ENCODE measurements around the gene IFT52. TPM values are rescaled to one million over a fixed set of nuclear protein-coding genes. Genes with fewer than 3 reads are reported as not detected.

The IFT52 gene
- total RNA-seq, 1 donor from 2014 or later = 22.6 TPM

DNA sequence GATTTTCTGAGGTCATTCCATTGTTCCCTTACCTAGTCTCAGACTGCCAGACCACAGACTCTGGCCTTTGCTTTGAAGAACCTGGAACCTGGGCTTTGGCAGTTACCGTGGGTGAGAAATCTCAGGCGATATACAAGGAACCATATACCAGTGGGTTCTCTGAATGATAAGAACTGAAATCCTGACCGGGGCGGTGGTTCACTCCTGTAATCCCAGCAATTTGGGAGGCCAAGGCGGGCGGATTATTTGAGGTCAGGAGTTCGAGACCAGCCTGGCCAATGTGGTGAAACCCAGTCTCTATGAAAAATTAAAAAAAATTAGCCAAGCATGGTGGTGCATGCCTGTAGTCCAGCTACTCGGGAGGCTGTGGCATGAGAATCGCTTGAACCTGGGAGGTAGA, 46.2 kb upstream of the IFT52 start:
- DNase-seq (ENCODE audit: low read depth) (no peak), FAIRE-seq (no peak)
- Histone ChIP-seq H3K4me3 (ENCODE audit: low read depth, low read length) (no peak overlapping the region), H3K27me3 (ENCODE audit: control insufficient read depth, insufficient read depth, low read length) (no peaks in the 10 kb centered on the region), H3K36me3 (ENCODE audit: control insufficient read depth, insufficient read depth, low read length) (peaks cover 2% of the 10 kb centered on the region)
- TF ChIP-seq, protein P1, sequence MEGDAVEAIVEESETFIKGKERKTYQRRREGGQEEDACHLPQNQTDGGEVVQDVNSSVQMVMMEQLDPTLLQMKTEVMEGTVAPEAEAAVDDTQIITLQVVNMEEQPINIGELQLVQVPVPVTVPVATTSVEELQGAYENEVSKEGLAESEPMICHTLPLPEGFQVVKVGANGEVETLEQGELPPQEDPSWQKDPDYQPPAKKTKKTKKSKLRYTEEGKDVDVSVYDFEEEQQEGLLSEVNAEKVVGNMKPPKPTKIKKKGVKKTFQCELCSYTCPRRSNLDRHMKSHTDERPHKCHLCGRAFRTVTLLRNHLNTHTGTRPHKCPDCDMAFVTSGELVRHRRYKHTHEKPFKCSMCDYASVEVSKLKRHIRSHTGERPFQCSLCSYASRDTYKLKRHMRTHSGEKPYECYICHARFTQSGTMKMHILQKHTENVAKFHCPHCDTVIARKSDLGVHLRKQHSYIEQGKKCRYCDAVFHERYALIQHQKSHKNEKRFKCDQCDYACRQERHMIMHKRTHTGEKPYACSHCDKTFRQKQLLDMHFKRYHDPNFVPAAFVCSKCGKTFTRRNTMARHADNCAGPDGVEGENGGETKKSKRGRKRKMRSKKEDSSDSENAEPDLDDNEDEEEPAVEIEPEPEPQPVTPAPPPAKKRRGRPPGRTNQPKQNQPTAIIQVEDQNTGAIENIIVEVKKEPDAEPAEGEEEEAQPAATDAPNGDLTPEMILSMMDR (IDR thresholded peaks at IDR 0.05; ENCODE audit: insufficient read depth, low read length, severe bottlenecking) = no peak

DNA sequence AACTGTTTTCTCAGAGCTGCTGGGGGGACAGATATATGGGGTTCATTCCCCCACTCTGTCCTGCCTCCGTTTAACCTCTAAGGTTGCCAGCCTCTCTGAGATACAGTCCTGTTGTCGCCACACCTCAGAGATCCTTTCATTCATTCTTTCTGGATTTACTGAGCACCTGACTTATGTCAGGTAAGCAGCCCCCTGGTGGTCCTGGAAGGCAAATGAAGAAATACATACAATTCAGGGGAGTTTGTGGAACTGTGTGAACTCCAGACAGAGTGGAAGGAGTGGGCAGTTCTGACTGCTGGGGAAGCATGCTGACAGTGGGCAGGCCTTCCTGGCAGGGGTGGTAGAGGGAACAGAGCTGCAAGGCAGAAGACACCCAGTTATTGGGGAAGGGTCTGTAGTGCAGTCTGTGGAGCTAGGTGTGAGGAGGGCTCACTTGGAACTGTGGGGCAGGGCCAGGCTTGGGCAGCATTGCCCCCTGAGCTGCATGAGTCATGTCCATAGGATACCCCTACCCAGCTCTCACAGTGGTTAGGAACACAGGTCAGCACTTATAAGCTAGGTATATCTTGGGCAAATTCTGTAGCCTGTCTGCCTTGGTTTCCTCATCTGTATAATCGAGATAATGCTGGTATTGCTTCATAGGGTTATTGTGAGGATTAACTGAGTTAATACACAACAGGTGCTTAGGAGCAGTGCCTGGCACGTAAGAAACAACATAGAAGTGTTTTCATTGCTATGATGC, 44.7 kb upstream of the IFT52 start:
- FAIRE-seq (no peak), DNase-seq (ENCODE audit: low read depth) (no peak)
- Histone ChIP-seq H3K27me3 (ENCODE audit: control insufficient read depth, insufficient read depth, low read length) (no peaks in the 10 kb centered on the region), H3K4me3 (ENCODE audit: low read depth, low read length) (no peak overlapping the region), H3K36me3 (ENCODE audit: control insufficient read depth, insufficient read depth, low read length) (no peaks in the 10 kb centered on the region)
- TF ChIP-seq, protein P1 (IDR thresholded peaks at IDR 0.05; ENCODE audit: insufficient read depth, low read length, severe bottlenecking) = no peak

DNA sequence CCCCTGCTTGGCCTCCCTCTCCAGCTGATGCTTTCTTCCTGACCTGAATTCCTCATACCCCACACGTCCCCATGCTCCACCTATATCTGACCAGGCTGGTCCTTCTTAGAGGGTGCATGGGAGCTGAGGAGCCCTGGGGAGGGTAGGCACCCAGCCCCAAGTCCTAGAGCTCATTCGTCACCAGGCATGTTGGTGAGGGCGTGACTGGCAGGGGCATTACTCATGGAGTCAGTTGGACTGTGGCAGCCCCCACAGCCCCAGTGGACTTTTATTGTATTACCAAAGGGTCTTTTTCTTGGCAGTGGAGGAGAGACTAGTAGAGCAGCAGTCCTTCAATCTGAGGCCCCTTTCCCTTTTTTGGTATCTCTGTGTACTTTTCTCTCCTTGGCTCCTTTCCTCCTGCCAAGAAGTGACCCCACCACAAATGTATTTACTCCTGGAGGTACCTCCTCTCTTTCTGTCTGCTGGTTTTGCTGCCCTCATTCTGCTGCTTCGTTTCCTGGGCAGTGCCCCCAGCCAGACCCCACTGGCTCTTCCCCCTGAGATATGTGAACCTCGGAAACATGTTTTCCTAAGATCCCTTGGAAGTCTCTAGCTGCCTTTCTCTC, 42.4 kb upstream of the IFT52 start:
- no peak for FAIRE-seq
- Histone ChIP-seq H3K36me3 (ENCODE audit: control insufficient read depth, insufficient read depth, low read length) (no peaks in the 10 kb centered on the region), H3K27me3 (ENCODE audit: control insufficient read depth, insufficient read depth, low read length) (no peaks in the 10 kb centered on the region), H3K4me3 (ENCODE audit: low read depth, low read length) (no peak overlapping the region)
- DNase-seq (ENCODE audit: low read depth) = no peak
- TF ChIP-seq, protein P1 (IDR thresholded peaks at IDR 0.05; ENCODE audit: insufficient read depth, low read length, severe bottlenecking) = no peak

DNA sequence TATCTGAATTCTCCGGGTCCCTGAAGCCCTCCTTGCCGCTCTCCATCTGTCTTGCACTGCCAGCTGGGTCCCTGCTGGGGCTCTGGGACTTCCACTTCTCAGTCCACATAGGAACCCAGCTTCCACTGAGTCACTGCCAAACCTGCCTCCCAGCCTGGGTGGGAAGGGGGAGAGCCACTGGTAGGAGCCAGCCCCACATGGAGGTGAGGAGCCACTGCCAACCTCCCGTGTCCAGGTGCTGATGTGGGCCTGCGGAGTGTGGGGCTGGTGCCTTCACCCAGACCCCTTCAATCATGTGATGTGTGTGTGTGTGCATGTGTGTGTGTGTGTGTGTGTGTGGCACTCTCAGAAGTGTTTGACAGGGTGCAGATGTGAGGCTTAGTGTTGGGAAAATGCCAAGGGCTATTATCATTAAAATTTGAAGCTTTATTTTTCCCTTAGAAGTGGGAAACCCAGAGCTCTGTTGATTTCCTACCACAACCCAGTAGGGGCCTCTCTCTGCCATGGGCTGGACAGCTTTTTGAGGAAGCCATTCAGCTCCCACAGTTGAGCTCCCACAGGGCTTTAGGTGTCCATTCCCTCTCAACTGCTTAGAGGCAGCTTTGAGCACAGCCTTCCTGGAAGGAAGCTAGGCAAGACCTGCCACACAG, 41.2 kb upstream of the IFT52 start:
- TF ChIP-seq, protein P1 (IDR thresholded peaks at IDR 0.05; ENCODE audit: insufficient read depth, low read length, severe bottlenecking) = no peak
- DNase-seq (ENCODE audit: low read depth) (no peak), FAIRE-seq (no peak)
- H3K36me3 ChIP-seq (ENCODE audit: control insufficient read depth, insufficient read depth, low read length) = no peaks in the 10 kb centered on the region
- H3K27me3 ChIP-seq (ENCODE audit: control insufficient read depth, insufficient read depth, low read length) = no peaks in the 10 kb centered on the region
- H3K4me3 ChIP-seq (ENCODE audit: low read depth, low read length) = no peak overlapping the region

DNA sequence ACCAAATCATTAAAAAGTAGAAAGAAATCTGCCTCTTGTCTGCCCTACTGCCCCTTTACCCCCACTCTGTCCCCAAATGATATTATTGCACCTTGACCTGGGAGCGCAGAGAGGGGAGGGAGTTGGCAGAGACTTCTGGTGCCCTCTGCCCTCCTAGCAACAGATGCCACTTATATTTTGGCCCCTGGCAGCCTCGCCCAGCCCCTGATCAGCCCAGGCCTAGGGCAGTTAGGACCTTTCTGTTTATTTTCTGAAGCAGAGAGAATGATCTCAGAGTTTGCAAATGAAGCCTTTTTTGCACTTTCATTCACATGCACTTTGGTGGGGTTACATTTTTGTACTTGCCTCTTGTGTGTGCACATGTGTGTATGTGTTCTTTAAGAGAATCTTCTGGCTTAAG, 40.3 kb upstream of the IFT52 start:
- H3K27me3 ChIP-seq (ENCODE audit: control insufficient read depth, insufficient read depth, low read length) = no peaks in the 10 kb centered on the region
- TF ChIP-seq, protein P1 (IDR thresholded peaks at IDR 0.05; ENCODE audit: insufficient read depth, low read length, severe bottlenecking) = no peak
- no peak overlapping the region for H3K4me3 ChIP-seq (ENCODE audit: low read depth, low read length)
- no peak for FAIRE-seq
- no peaks in the 10 kb centered on the region for H3K36me3 ChIP-seq (ENCODE audit: control insufficient read depth, insufficient read depth, low read length)
- DNase-seq (ENCODE audit: low read depth) = no peak
